Measurements from ENCODE around the gene DISP1.

Gene DISP1

GRCh38 chr1:222814536-222815439, at the start of gene DISP1:
Gene DISP1 (plus strand): TSS chr1:222815039. CDS start chr1:222942824, 127,785 bp downstream.
- DNase-seq: peak; percentile 83 to 92 (median 90)

GRCh38 chr1:222767152-222767571, 47.7 kb upstream of the DISP1 start:
- no peak for DNase-seq

GRCh38 chr1:222768592-222768991, 46.2 kb upstream of the DISP1 start:
- no peak for DNase-seq

- no peak for DNase-seq
Observed at GRCh38 chr1:222769181-222769580, 45.7 kb upstream of the DISP1 start.

GRCh38 chr1:222769971-222770620, 44.7 kb upstream of the DISP1 start:
- DNase-seq: no peak

GRCh38 chr1:222772996-222773379, 41.9 kb upstream of the DISP1 start:
- DNase-seq: no peak

GRCh38 chr1:222777463-222777862, 37.4 kb upstream of the DISP1 start:
- peak in 1 of 3 experiments; percentile 32 for DNase-seq

- DNase-seq: peak in 2 of 3 experiments; percentile 16 to 78
Observed at GRCh38 chr1:222777977-222778376, 36.9 kb upstream of the DISP1 start.

- DNase-seq: no peak
Observed at GRCh38 chr1:222781251-222781650, 33.6 kb upstream of the DISP1 start.

- DNase-seq: no peak
Observed at GRCh38 chr1:222783051-222783450, 31.8 kb upstream of the DISP1 start.

GRCh38 chr1:222784371-222784770, 30.5 kb upstream of the DISP1 start:
- DNase-seq: no peak

- DNase-seq: no peak
Observed at GRCh38 chr1:222784916-222785315, 29.9 kb upstream of the DISP1 start.

GRCh38 chr1:222785529-222785928, 29.3 kb upstream of the DISP1 start:
- DNase-seq: no peak

GRCh38 chr1:222786121-222786520, 28.7 kb upstream of the DISP1 start:
- no peak for DNase-seq

- no peak for DNase-seq
Observed at GRCh38 chr1:222787729-222788128, 27.1 kb upstream of the DISP1 start.

GRCh38 chr1:222788402-222789156, 26.3 kb upstream of the DISP1 start:
- DNase-seq: no peak

GRCh38 chr1:222790115-222790514, 24.7 kb upstream of the DISP1 start:
- no peak for DNase-seq

- no peak for DNase-seq
Observed at GRCh38 chr1:222790520-222790919, 24.3 kb upstream of the DISP1 start.

- DNase-seq: no peak
Observed at GRCh38 chr1:222791006-222791710, 23.7 kb upstream of the DISP1 start.

- DNase-seq: peak in 2 of 3 experiments; percentile 2 to 53
Observed at GRCh38 chr1:222792744-222793143, 22.1 kb upstream of the DISP1 start.

- peak in 1 of 3 experiments; percentile 32 for DNase-seq
Observed at GRCh38 chr1:222794656-222795474, 20.0 kb upstream of the DISP1 start.

GRCh38 chr1:222798116-222798515, 16.7 kb upstream of the DISP1 start:
- DNase-seq: no peak
